Stomach (tissue), 9 donors: Measurements from ENCODE around the gene GNLY. TPM values are rescaled to one million over a fixed set of nuclear protein-coding genes. Genes with fewer than 3 reads are reported as not detected.

Experiments
- DNase-seq, 2 donors: peaks; one replicate each; pipeline versions ENCODE4 v3.0.0 to v3.0.0-alpha.2; 2013 to 2019
- H3K27ac ChIP-seq, 5 donors: fragments of 200-600 bp in 4 of 5; sonication (generic) in 4 of 5; one replicate each; pipeline ENCODE4 v1.5.1; 2013 to 2019; ENCODE audit warnings: mild to moderate bottlenecking in 1 of 5, moderate library complexity in 1 of 5
- H3K27me3 ChIP-seq, 3 donors: fragments of 200-600 bp; sonication (generic); one replicate each; pipeline ENCODE4 v1.5.1; 2017 to 2019; ENCODE audit warnings: mixed run types in 1 of 3
- H3K36me3 ChIP-seq, 4 donors: fragments of 200-600 bp; sonication (generic); 1 replicate in 3 of 4; 2 replicates in 1 of 4; pipeline ENCODE4 v1.5.1; 2016 to 2019
- H3K4me1 ChIP-seq, 4 donors: fragments of 200-600 bp; sonication (generic); one replicate each; pipeline ENCODE4 v1.5.1; 2016 to 2019
- H3K4me3 ChIP-seq, 4 donors: fragments of 200-600 bp; sonication (generic) in 3 of 4; one replicate each; pipeline ENCODE4 v1.5.1; 2016 to 2019; ENCODE audit warnings: mild to moderate bottlenecking in 1 of 4
- H3K9me3 ChIP-seq, 4 donors: fragments of 200-600 bp; sonication (generic); one replicate each; pipeline ENCODE4 v1.5.1; 2016 to 2019
- CTCF ChIP-seq, 7 experiments: fragments of 450-650 bp in 4 of 7; fragments of 200-600 bp in 3 of 7; sonication (generic) in 3 of 7; IDR thresholded peaks; one replicate each; pipeline ENCODE4 v1.5.1; 2016 to 2019; ENCODE audit warnings: antibody characterized with exemption in 7 of 7, control low read depth in 2 of 7, mild to moderate bottlenecking in 1 of 7
- EP300 ChIP-seq: sonication (generic); formaldehyde crosslinking; IDR thresholded peaks from one replicate; pipeline ENCODE4 v1.6.1; 2017; ENCODE audit warnings: antibody characterized with exemption
- POLR2A ChIP-seq, 4 donors: fragments of 450-650 bp; IDR thresholded peaks; one replicate each; pipeline ENCODE4 v1.6.1; 2016; ENCODE audit warnings: antibody characterized with exemption in 4 of 4, control low read depth in 2 of 4, mild to moderate bottlenecking in 1 of 4, moderate library complexity in 1 of 4
- POLR2AphosphoS5 ChIP-seq, 3 donors: sonication (generic); formaldehyde crosslinking; IDR thresholded peaks; one replicate each; pipeline ENCODE4 v1.6.1; 2016; ENCODE audit warnings: antibody characterized with exemption in 3 of 3
- WGBS, 5 donors: extraction: QIAGEN DNeasy Blood & Tissue Kit in 3 of 5; methylation state at CpG; one replicate each; pipeline versions ENCODE4 v1.1.5 to v1.1.7; 2013 to 2018; 5-methylcytosine and 5-hydroxymethylcytosine counted together
- intact Hi-C: fragments of 100-400 bp; cut with DNase I; formaldehyde crosslinking; loops from one replicate; pipeline ENCODE4 v1.15.1; 2023; ENCODE audit warnings: low total_unique reads
- polyA plus RNA-seq, 3 donors: library from polyadenylated mRNA; stranded (reverse); fragments of 200-250 nt; gene quantifications; one replicate each; pipeline ENCODE4 v1.2.3, GENCODE V29; 2013
- small RNA-seq, 4 donors: library from RNA; depleted of rRNA; stranded (forward); fragments of <200 nt; gene quantifications; one replicate each; pipeline ENCODE3, GENCODE V24; 2016
- total RNA-seq, 5 donors: library from RNA; depleted of rRNA; stranded (reverse); fragments of >200 nt; gene quantifications; one replicate each; pipeline versions ENCODE4 v1.1.0 to v1.2.3, GENCODE V29; 2014 to 2016
- donor health status: healthy with polysubstance abuse.
- donor health status: Bipolar disorder and iron deficiency.
- donor health status: healthy.

The GNLY gene
- total and polyA plus RNA-seq, 8 donors: 0.72 to 5.8 (median 1.7) TPM; not detected in 3

- intact Hi-C loops: no loop called here
- 78 to 92% (median 88%) methylated on average over 9 of the region's 9 CpGs for WGBS, 5 donors
- DNase-seq: no peak
- no peak overlapping the region for H3K27ac ChIP-seq
- no peaks in the 10 kb centered on the region for H3K36me3 ChIP-seq
- peaks cover 0 to 20% (median 2%) of the 10 kb centered on the region in 3 donors for H3K27me3 ChIP-seq
- no peak overlapping the region for H3K4me3 ChIP-seq
- H3K4me1 ChIP-seq: peaks cover 43 to 80% (median 61%) of the 10 kb centered on the region in 4 donors
- no peaks in the 10 kb centered on the region for H3K9me3 ChIP-seq
- no peak for TF ChIP-seq POLR2A (IDR thresholded peaks at IDR 0.05)
- TF ChIP-seq POLR2AphosphoS5 (IDR thresholded peaks at IDR 0.05): no peak
- TF ChIP-seq EP300: no peak
- no peak for TF ChIP-seq CTCF (IDR thresholded peaks at IDR 0.05)
Observed at GRCh38 chr2:85748039-85748734, 54.0 kb downstream of the GNLY start.

Small RNA genes lying within 50 kb of the gene (small RNA-seq; reads per million reads assigned to genes)
- 0 reads per million in 4 donors for gene RNU1-38P

Other genes starting within 250 kb of the GNLY start
- gene MAT2A, start 155.2 kb upstream of the GNLY start, total RNA-seq: 100 to 1,000 TPM in 3 of 5 donors, 10 to 100 TPM in 2; 88.7 to 278 (median 190) TPM
- 100 to 1,000 TPM in 1 of 3 donors, 10 to 100 TPM in 2; 73.3 to 107 (median 91.2) TPM for gene MAT2A, start 155.2 kb upstream of the GNLY start, polyA plus RNA-seq
- 10 to 100 TPM; 12.2 to 87.5 (median 19.6) TPM for gene GGCX, start 132.9 kb upstream of the GNLY start, total RNA-seq
- 10 to 100 TPM in 2 of 3 donors, 1 to 10 TPM in 1; 5.2 to 15.1 (median 14.9) TPM for gene GGCX, start 132.9 kb upstream of the GNLY start, polyA plus RNA-seq
- 100 to 1,000 TPM in 2 of 5 donors, 10 to 100 TPM in 1, 1 to 10 TPM in 1, not detected in 1; 2.2 to 191 (median 79.6) TPM for gene VAMP8, start 116.8 kb upstream of the GNLY start, total RNA-seq
- 100 to 1,000 TPM; 358 to 568 (median 435) TPM for gene VAMP8, start 116.8 kb upstream of the GNLY start, polyA plus RNA-seq
- 10 to 100 TPM in 4 of 5 donors, 1 to 10 TPM in 1; 7.7 to 82.6 (median 29.5) TPM for gene VAMP5, start 109.9 kb upstream of the GNLY start, total RNA-seq
- gene VAMP5, start 109.9 kb upstream of the GNLY start, polyA plus RNA-seq: 10 to 100 TPM; 87.7 to 95.1 (median 90.4) TPM
- 100 to 1,000 TPM in 1 of 5 donors, 10 to 100 TPM in 3, not detected in 1; 11.3 to 143 (median 79.1) TPM for gene RNF181, start 98.6 kb upstream of the GNLY start, total RNA-seq
- 100 to 1,000 TPM; 217 to 272 (median 223) TPM for gene RNF181, start 98.6 kb upstream of the GNLY start, polyA plus RNA-seq
- 10 to 100 TPM in 3 of 5 donors, 1 to 10 TPM in 1, not detected in 1; 5.0 to 62.4 (median 24.9) TPM for gene TMEM150A, start 91.7 kb upstream of the GNLY start, total RNA-seq
- 10 to 100 TPM; 15.9 to 27.8 (median 21.3) TPM for gene TMEM150A, start 91.7 kb upstream of the GNLY start, polyA plus RNA-seq
- 10 to 100 TPM; 12.7 to 40.8 (median 19.7) TPM for gene C2orf68, start 82.3 kb upstream of the GNLY start, total RNA-seq
- 10 to 100 TPM; 19.9 to 22.5 (median 20.5) TPM for gene C2orf68, start 82.3 kb upstream of the GNLY start, polyA plus RNA-seq
- gene USP39, start 78.2 kb upstream of the GNLY start, total RNA-seq: 100 to 1,000 TPM in 2 of 5 donors, 10 to 100 TPM in 3; 17.5 to 454 (median 51.0) TPM
- gene USP39, start 78.2 kb upstream of the GNLY start, polyA plus RNA-seq: 10 to 100 TPM; 30.9 to 38.6 (median 37.5) TPM
- 1,000 to 10,000 TPM in 1 of 5 donors, 10 to 100 TPM in 1, 1 to 10 TPM in 1, under 1 TPM in 1, not detected in 1; 0.14 to 4,040 (median 7.4) TPM for gene SFTPB, start 26.2 kb upstream of the GNLY start, total RNA-seq
- 10 to 100 TPM in 1 of 3 donors, 1 to 10 TPM in 1, under 1 TPM in 1; 0.44 to 10.8 (median 1.8) TPM for gene SFTPB, start 26.2 kb upstream of the GNLY start, polyA plus RNA-seq
- 10 to 100 TPM in 2 of 5 donors, 1 to 10 TPM in 3; 2.3 to 23.2 (median 9.7) TPM for gene ATOH8, start 59.6 kb downstream of the GNLY start, total RNA-seq
- 10 to 100 TPM; 11.3 to 20.0 (median 15.3) TPM for gene ATOH8, start 59.6 kb downstream of the GNLY start, polyA plus RNA-seq
- gene ST3GAL5, start 194.6 kb downstream of the GNLY start, total RNA-seq: 10 to 100 TPM in 4 of 5 donors, 1 to 10 TPM in 1; 7.6 to 84.2 (median 27.8) TPM
- 10 to 100 TPM in 1 of 3 donors, 1 to 10 TPM in 2; 4.1 to 10.4 (median 5.2) TPM for gene ST3GAL5, start 194.6 kb downstream of the GNLY start, polyA plus RNA-seq